WTC11 (cell line): ENCODE measurements around the gene SLC39A13. TPM values are rescaled to one million over a fixed set of nuclear protein-coding genes. Genes with fewer than 3 reads are reported as not detected.

ENCODE experiments used
- ATAC-seq: fragments of 200-7000 bp; cut with Tn5 transposase; 2 replicates; pipeline ENCODE4 v1.10.0; 2021; ENCODE audit warnings: mild to moderate bottlenecking, moderate library complexity
- CTCF ChIA-PET: fragments of 300-600 bp; sonication (Branson Sonifier 250); formaldehyde crosslinking; loops from one replicate; lab custom pipeline; 2021; ENCODE audit warnings: antibody characterized with exemption; lab: Charles Lee
- POLR2A ChIA-PET: fragments of 350-600 bp; sonication (Branson Sonifier 250); formaldehyde crosslinking; loops from one replicate; lab custom pipeline; 2021; ENCODE audit warnings: antibody characterized with exemption; lab: Charles Lee
- DNase-seq: peaks from one replicate; pipeline ENCODE4 v3.0.0; 2021; ENCODE audit warnings: low spot score
- H3K27ac Mint-ChIP-seq: 2 replicates; pipeline ENCODE4 v1.8.0; 2021; ENCODE audit warnings: mixed read lengths
- H3K27me3 Mint-ChIP-seq: 2 replicates; pipeline ENCODE4 v1.8.0; 2021; ENCODE audit warnings: low read depth, mild to moderate bottlenecking, moderate library complexity, mixed read lengths
- H3K36me3 Mint-ChIP-seq: 2 replicates; pipeline ENCODE4 v1.8.0; 2021; ENCODE audit warnings: mixed read lengths
- H3K4me1 Mint-ChIP-seq: 2 replicates; pipeline ENCODE4 v1.8.0; 2022; ENCODE audit warnings: mixed read lengths
- H3K4me3 Mint-ChIP-seq: 2 replicates; pipeline ENCODE4 v1.8.0; 2021; ENCODE audit warnings: mild to moderate bottlenecking, moderate library complexity, mixed read lengths
- H3K9me3 Mint-ChIP-seq: 2 replicates; pipeline ENCODE4 v1.8.0; 2021; ENCODE audit warnings: mixed read lengths
- AR ChIP-seq: fragments of 250-450 bp; sonication (Bioruptor Pico); IDR thresholded peaks from 2 replicates; pipeline ENCODE4 v1.9.0; 2021; ENCODE audit warnings: mild to moderate bottlenecking
- CTCF ChIP-seq: fragments of 200-600 bp; IDR thresholded peaks from 2 replicates; pipeline ENCODE4 v1.8.0; 2022; ENCODE audit warnings: antibody characterized with exemption
- ETV6 ChIP-seq: sonication (generic); formaldehyde crosslinking; IDR thresholded peaks from 2 replicates; pipeline ENCODE4 v1.8.1; 2022; ENCODE audit warnings: mild to moderate bottlenecking, missing genetic modification reagents
- GTF2I ChIP-seq: fragments of 250-450 bp; sonication (Bioruptor Pico); conservative IDR thresholded peaks from 2 replicates; pipeline ENCODE4 v1.4.0; 2021; ENCODE audit warnings: mild to moderate bottlenecking
- HMGXB4 ChIP-seq: sonication (generic); formaldehyde crosslinking; IDR thresholded peaks from 2 replicates; pipeline ENCODE4 v1.8.1; 2023; ENCODE audit warnings: mild to moderate bottlenecking, moderate library complexity, missing genetic modification reagents
- JAZF1 ChIP-seq: fragments of 250-450 bp; sonication (Bioruptor Pico); IDR thresholded peaks from 2 replicates; pipeline ENCODE4 v1.9.0; 2021; ENCODE audit warnings: moderate library complexity, mild to moderate bottlenecking, inconsistent platforms
- NFE2L1 ChIP-seq: sonication (generic); formaldehyde crosslinking; IDR thresholded peaks from 2 replicates; pipeline ENCODE4 v1.8.1; 2023; ENCODE audit warnings: missing genetic modification reagents
- PRDM15 ChIP-seq: sonication (generic); formaldehyde crosslinking; IDR thresholded peaks from 2 replicates; pipeline ENCODE4 v1.8.0; 2022; ENCODE audit warnings: missing genetic modification reagents
- SMAD4 ChIP-seq: sonication (generic); formaldehyde crosslinking; IDR thresholded peaks from 2 replicates; pipeline ENCODE4 v1.8.0; 2022; ENCODE audit warnings: mild to moderate bottlenecking, missing genetic modification reagents
- STAT6 ChIP-seq: sonication (generic); formaldehyde crosslinking; conservative IDR thresholded peaks from 2 replicates; pipeline ENCODE4 v1.8.1; 2023; ENCODE audit warnings: mild to moderate bottlenecking, low read depth, missing genetic modification reagents, moderate library complexity
- TEAD4 ChIP-seq: sonication (generic); formaldehyde crosslinking; IDR thresholded peaks from 2 replicates; pipeline ENCODE4 v1.8.0; 2022; ENCODE audit warnings: mild to moderate bottlenecking, missing genetic modification reagents
- ZNF232 ChIP-seq: sonication (generic); formaldehyde crosslinking; IDR thresholded peaks from 2 replicates; pipeline ENCODE4 v1.8.0; 2022; ENCODE audit warnings: mild to moderate bottlenecking, missing genetic modification reagents
- ZNF396 ChIP-seq: fragments of 250-450 bp; sonication (Bioruptor Pico); IDR thresholded peaks from 2 replicates; pipeline ENCODE4 v1.8.0; 2021; ENCODE audit warnings: mild to moderate bottlenecking, moderate library complexity, borderline replicate concordance
- ZNF423 ChIP-seq: fragments of 250-450 bp; sonication (Bioruptor Pico); IDR thresholded peaks from 2 replicates; pipeline ENCODE4 v2.1.2; 2022; ENCODE audit warnings: mild to moderate bottlenecking, moderate library complexity
- total RNA-seq: library from RNA; stranded (reverse); gene quantifications from 3 replicates; pipeline ENCODE4 v1.2.3, GENCODE V29; 2021
- TF ChIP-seq, protein P1 (sequence below): fragments of 250-450 bp; sonication (Bioruptor Pico); conservative IDR thresholded peaks from 2 replicates; pipeline ENCODE4 v1.9.0; 2021; ENCODE audit warnings: mild to moderate bottlenecking
- TF ChIP-seq, protein P2 (sequence below): sonication (generic); formaldehyde crosslinking; IDR thresholded peaks from 2 replicates; pipeline ENCODE4 v1.8.1; 2023; ENCODE audit warnings: mild to moderate bottlenecking, missing genetic modification reagents

SLC39A13 gene
- total RNA-seq, 1 experiment from 2014 or later: 38.2 TPM

DNA sequence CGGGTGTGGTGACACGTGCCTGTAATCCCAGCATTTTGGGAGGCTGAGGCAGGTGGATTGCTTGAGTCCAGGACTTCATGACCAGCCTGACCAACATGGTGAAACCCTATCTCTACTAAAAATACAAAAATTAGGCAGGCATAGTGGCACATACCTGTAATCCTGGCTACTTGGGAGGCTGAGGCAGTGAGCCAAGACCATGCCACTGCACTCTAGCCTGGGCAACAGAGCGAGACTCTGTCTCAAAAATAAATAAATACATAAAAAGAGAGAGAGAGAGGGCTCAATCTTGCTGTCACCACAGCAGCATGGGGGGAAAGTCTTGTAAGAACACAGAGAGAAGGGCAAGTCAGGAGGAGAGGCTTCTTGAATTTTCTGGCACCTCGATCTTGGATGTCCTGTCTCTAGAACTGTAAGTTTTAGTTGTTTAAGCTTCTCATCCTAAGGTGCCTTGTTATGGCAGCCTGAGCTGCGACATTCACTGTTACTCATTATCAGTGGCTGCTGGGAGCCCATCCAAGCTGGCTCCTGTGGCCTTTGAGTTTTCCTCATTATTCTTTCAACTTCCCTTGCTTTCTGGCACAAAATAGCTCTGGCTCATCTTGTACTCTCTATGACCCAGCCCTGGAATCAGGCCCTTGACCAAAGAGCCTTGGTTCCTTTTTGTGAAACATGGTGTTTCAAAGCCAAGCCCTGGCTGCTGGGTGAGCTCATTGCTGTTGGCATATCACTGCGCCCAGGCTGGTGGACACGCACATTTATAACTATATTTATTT, 25.8 kb downstream of the SLC39A13 start:
- ATAC-seq: no peak
- no peaks in the 10 kb centered on the region for H3K4me1 Mint-ChIP-seq
- no peaks in the 10 kb centered on the region for H3K36me3 Mint-ChIP-seq
- H3K9me3 Mint-ChIP-seq: no peaks in the 10 kb centered on the region
- ChIA-PET CTCF (interaction anchor here (0.8 kb wide), 1 partner anchor 20 kb away, joined by 3 read pairs; no protein-coding TSS in a partner anchor), POLR2A (interaction anchor here (0.6 kb wide), 1 partner anchor 8 kb away, joined by 4 read pairs; no protein-coding TSS in a partner anchor)
- no peak overlapping the region for H3K27ac Mint-ChIP-seq
- TF ChIP-seq ZNF232 (CRISPR knock-in tag) (no peak), STAT6 (CRISPR knock-in tag) (no peak), JAZF1 (no peak), GTF2I (CRISPR knock-in tag) (no peak), TEAD4 (CRISPR knock-in tag) (no peak), CTCF (no peak), NFE2L1 (CRISPR knock-in tag) (no peak), SMAD4 (CRISPR knock-in tag) (no peak)
- TF ChIP-seq, protein P1, sequence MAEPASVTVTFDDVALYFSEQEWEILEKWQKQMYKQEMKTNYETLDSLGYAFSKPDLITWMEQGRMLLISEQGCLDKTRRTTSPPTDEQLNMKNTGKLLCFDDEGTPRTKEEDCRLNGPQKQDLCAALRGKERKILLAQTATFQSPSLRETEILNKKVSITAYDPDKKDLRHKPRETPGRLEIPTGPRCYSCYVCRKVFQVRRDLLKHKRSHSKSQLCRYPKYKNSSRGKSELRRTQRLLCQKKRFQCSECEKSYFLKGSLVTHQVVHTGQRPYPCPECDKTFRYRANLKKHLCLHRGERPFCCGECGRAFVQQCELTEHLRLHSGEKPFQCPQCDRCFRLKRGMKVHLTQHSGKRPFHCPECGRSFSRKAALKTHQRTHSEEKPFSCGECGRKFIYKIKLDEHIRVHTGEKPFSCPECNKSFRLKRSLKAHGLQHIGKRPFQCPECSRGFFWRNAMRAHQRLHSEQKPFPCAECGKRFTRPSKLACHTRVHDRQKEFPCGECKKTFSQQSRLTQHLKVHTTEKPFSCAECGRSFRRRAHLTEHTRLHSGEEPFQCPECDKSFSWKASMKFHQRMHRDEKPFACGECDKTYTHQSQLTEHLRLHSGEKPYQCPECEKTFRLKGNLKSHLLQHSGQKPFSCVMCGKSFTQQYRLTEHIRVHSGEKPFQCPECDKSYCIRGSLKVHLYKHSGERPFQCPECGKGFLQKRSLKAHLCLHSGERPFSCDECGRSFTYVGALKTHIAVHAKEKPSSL (CRISPR knock-in tag): no peak
- TF ChIP-seq, protein P2, sequence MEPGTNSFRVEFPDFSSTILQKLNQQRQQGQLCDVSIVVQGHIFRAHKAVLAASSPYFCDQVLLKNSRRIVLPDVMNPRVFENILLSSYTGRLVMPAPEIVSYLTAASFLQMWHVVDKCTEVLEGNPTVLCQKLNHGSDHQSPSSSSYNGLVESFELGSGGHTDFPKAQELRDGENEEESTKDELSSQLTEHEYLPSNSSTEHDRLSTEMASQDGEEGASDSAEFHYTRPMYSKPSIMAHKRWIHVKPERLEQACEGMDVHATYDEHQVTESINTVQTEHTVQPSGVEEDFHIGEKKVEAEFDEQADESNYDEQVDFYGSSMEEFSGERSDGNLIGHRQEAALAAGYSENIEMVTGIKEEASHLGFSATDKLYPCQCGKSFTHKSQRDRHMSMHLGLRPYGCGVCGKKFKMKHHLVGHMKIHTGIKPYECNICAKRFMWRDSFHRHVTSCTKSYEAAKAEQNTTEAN: no peak
- H3K4me3 Mint-ChIP-seq: no peak overlapping the region
- no peak for DNase-seq
- no peaks in the 10 kb centered on the region for H3K27me3 Mint-ChIP-seq

GRCh38 chr11:47435687-47436086, 27.3 kb downstream of the SLC39A13 start:
- no peak for ATAC-seq

More at GRCh38 chr11:47435687-47436086, 27.3 kb downstream of the SLC39A13 start:
- Mint-ChIP-seq H3K4me3 (no peak overlapping the region), H3K36me3 (no peaks in the 10 kb centered on the region), H3K4me1 (no peaks in the 10 kb centered on the region), H3K27ac (no peak overlapping the region), H3K27me3 (no peaks in the 10 kb centered on the region), H3K9me3 (no peaks in the 10 kb centered on the region)
- POLR2A ChIA-PET: no interaction called here
- DNase-seq: no peak
- TF ChIP-seq SMAD4 (CRISPR knock-in tag) (no peak), ETV6 (CRISPR knock-in tag) (no peak), PRDM15 (CRISPR knock-in tag) (no peak), ZNF423 (CRISPR knock-in tag) (no peak), HMGXB4 (CRISPR knock-in tag) (no peak), ZNF396 (CRISPR knock-in tag) (no peak), AR (CRISPR knock-in tag) (no peak)
- CTCF ChIA-PET: interaction anchor here (1.5 kb wide), 1 partner anchor 19 kb away, joined by 4 read pairs; no protein-coding TSS in a partner anchor
